Sciatic nerve (tissue), 2 donors: ENCODE results near the gene BCL3. TPM values are rescaled to one million over a fixed set of nuclear protein-coding genes. Genes with fewer than 3 reads are reported as not detected.
"Not testable (repeated sequence)": the region's sequence is repeated elsewhere in the genome, so short reads cannot be mapped to it uniquely, and the experiment has no call there.

Source experiments
- ATAC-seq: fragments of 200-7000 bp; cut with Tn5 transposase; one replicate; pipeline ENCODE4 v1.9.1; 2020; ENCODE audit warnings: mild to moderate bottlenecking, moderate library complexity
- DNase-seq: peaks from one replicate; pipeline ENCODE4 v3.0.0-alpha.2; 2020; ENCODE audit warnings: low spot score
- intact Hi-C: fragments of 100-400 bp; cut with DNase I; formaldehyde crosslinking; loops from one replicate; pipeline ENCODE4 v1.14.2; 2022
- total RNA-seq: library from RNA; stranded (reverse); fragmentation: NEBNext Ultra II Directional; extraction: Animal tissue kit (Norgen Biotek cat#: 25700); gene quantifications from one replicate; pipeline ENCODE4 v1.2.1, GENCODE V29; 2021
- donor health status: DM: no; HTN: no; CAD: no.
- donor health status: DM: no; HTN: no; CAD: no.

BCL3 gene
- total RNA-seq, 1 donor from 2014 or later: 117 TPM

- intact Hi-C loops: no loop called here
- ATAC-seq (no peak), DNase-seq (no peak)
Observed at GRCh38 chr19:44772959-44773358, 24.5 kb downstream of the BCL3 start.

DNA sequence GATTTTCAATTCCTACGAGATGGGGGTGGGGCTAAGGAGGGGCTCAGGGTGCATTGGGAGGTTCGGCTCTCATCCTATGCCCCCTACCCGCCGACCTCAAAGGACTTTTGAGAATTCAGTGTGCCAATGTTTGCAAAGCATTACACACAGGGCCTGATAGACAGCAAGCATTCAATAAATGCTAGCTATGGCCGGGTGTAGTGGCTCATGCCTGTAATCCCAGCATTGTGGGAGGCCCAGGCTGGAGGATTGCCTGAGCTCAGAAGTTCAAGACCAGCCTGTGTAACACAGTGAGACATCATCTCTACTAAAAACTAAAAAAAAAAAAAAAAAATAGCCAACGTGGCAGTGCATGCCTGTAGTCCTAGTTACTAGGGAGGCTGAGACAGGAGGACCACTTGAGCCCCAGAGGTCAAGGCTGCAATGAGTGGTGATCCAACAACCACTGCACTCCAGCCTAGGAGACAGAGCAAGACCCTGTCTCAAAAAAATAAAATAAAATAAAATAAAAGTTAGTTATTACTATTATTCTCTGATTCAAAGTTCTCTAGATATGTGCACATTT is 27.2 kb downstream of the BCL3 start:
- ATAC-seq: no peak
- DNase-seq: no peak
- intact Hi-C loops: no loop called here

DNA sequence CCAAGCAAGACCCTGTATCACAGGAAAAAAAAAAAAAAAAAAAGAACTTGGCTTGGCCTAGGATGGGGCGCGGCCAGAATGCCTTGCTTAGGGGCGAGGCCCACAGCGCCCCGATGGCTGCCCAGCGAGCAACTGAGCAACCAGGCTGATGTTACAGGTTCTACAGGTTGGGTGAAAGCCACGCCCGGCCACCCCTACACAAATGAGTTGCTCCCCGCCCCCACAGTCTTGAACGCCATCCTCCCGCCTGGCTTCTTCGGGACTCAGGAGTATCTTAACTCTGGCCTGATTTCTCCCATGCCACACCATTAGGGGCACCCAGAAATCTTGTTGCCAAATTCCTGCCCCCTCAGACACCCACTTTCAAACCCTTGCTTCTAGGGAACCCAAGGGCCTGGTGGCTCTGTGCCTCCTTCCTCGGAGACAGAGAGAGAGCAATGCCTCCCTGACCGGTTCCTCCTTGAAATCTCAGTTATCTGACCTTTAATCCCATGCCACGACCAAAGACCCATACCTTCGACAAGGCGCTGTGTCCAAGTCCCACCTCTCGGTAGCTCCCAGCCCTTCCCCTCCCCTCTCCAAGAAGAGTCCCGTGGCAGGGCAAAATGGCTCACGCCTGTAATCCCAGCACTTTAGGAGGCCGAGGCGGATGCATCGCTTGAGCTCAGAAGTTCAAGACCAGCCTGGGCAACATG is 28.0 kb downstream of the BCL3 start:
- intact Hi-C loops: no loop called here
- ATAC-seq (no peak), DNase-seq (no peak)

DNA sequence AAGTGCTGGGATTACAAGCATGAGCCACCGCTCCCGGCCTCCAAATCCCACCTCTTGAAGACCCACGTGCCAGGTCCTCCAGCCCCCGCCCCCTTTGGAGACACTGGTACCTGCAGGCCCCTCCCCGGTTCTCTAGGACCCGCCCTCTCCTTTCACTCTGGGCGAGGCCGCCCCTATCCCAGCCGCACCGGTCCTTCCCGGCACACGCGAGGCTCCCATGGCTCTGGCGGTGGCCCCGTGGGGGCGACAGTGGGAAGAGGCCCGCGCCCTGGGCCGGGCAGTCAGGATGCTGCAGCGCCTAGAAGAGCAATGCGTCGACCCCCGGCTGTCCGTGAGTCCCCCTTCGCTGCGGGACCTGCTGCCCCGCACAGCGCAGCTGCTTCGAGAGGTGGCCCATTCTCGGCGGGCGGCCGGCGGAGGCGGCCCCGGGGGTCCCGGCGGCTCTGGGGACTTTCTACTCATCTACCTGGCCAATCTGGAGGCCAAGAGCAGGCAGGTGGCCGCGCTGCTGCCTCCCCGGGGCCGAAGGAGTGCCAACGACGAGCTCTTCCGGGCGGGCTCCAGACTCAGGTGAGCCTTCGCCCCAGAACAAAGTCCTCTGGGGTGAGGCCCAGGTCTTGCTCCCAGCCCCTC is 29.3 kb downstream of the BCL3 start, which contains the start of gene CBLC:
Gene CBLC, plus strand, starts transcription at position 176 of the 633 bp plus-strand sequence. Its CDS starts 42 bp downstream, at position 218.
- DNase-seq (no peak), ATAC-seq (no peak)
- intact Hi-C loops: no loop called here

GRCh38 chr19:44779150-44779549 is 30.6 kb downstream of the BCL3 start:
- intact Hi-C loops: no loop called here
- ATAC-seq (no peak), DNase-seq (no peak)

- intact Hi-C loops: not testable (repeated sequence)
Observed at GRCh38 chr19:44781694-44782093, 33.2 kb downstream of the BCL3 start.

GRCh38 chr19:44782729-44783128 is 34.2 kb downstream of the BCL3 start:
- intact Hi-C loops: no loop called here
- ATAC-seq: no peak
- no peak for DNase-seq

More at GRCh38 chr19:44781694-44782093, 33.2 kb downstream of the BCL3 start:
- not testable (repeated sequence) for DNase-seq, ATAC-seq

DNA sequence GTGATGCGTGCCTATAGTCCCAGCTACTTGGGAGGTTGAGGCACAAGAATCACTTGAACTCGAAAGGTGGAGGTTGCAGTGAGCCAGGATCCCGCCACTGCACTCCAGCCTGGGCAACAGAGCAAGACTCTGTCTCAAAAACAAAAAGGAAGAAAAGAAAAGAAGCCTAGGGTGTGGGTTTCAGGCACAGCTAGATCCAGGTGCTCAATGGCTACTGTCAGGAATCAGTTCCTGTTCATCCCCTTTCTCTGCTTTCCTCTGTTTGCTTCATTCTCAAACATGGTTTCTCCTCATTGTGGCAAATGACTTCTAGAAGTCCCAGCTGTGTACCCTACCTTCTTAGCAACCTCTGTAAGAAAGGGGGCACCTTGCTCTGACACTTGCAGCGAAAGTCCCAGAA is 35.0 kb downstream of the BCL3 start:
- ATAC-seq (no peak), DNase-seq (no peak)
- intact Hi-C loops: no loop called here

DNA sequence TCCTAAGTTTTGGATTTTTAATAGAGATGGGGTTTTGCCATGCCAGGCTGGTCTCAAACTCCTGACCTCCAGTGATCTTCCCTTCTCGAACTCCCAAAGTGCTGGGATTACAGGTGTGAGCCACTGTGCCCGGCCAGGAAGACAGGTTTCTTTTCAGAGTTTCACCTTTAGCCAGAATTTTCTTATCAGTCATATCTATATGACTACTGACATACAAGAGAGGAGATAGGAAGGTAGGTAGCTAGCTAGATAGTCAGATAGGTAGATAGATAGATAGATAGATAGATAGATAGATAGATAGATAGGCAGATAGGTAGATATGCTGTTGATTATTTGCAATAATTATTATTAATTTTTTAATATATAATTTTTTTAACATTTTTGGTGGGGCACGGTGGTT is 36.8 kb downstream of the BCL3 start:
- no peak for ATAC-seq
- DNase-seq: no peak
- intact Hi-C loops: loop anchor here (5.0 kb wide), 1 partner anchor 57 kb away; no protein-coding TSS in a partner anchor

DNA sequence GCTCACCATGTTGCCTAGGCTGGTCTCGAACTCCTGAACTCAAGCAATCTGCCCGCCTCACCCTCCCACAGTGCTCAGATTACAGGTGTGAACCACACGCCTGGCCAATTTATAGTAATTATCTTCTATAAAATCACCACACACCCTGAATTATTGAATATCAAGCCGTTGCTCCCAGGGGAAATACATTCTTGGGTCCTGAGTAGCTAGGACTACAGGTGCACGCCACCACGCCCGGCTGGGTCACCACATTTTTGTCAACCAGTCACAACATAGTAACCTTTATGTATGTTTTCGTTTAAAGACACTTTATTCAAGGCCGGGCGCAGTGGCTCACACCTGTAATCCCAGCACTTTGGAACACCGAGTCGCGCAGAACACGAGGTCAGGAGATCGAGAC is 37.5 kb downstream of the BCL3 start:
- DNase-seq (no peak), ATAC-seq (no peak)
- intact Hi-C loops: loop anchor here (5.0 kb wide), 1 partner anchor 56 kb away; no protein-coding TSS in a partner anchor

DNA sequence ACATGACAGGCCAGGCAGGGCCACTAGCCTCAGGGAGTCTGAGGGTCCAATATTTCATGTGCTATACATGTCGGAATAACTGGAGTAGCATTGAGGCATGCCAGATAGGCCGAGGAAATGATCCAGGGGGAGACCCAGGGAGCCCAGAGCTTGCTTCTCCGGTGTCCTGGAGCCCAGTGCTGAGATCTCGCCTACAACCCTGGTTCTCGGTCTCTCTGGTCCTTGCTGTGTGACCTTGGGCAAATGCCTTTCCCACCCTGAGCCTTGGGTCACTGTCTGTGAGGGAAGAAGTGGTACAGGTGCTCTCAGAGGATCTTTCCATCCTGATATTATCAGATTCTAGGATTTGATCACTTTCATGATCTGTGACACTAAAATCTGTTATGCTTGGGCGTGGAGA is 40.5 kb downstream of the BCL3 start:
- intact Hi-C loops: loop anchor here (5.0 kb wide), 1 partner anchor 53 kb away; no protein-coding TSS in a partner anchor
- no peak for DNase-seq
- ATAC-seq: no peak

DNA sequence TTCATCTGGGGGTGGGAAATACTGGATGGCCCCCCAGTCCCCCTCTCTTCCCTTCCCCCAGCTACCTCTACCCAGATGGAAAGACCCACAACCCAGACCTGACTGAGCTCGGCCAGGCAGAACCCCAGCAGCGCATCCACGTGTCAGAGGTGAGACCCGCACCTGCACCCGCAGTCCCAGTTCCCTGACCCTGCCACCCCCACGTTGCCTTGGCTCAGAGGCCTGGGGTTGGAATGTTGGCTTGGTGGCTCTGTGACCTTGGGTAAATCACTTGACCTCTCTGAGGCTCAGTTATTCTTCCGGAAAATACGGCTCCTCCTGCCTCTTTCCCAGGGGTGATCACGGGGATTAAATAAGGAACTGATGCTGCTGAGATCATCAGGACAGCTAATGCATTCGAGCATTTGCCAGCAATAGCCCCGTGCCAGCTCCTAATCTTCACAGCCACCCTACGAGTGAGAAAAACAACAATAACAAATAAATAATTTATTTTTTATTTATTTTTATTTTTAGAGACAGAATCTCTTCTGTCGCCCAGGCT is 41.5 kb downstream of the BCL3 start:
- ATAC-seq: no peak
- DNase-seq: no peak
- intact Hi-C loops: loop anchor here (5.0 kb wide), 1 partner anchor 52 kb away; no protein-coding TSS in a partner anchor

GRCh38 chr19:44792281-44792680 is 43.8 kb downstream of the BCL3 start:
- ATAC-seq (no peak), DNase-seq (no peak)
- intact Hi-C loops: no loop called here

GRCh38 chr19:44794610-44795009 is 46.1 kb downstream of the BCL3 start:
- no peak for DNase-seq
- no peak for ATAC-seq
- intact Hi-C loops: no loop called here

- ATAC-seq: no peak
Observed at GRCh38 chr19:44795398-44795987, 47.0 kb downstream of the BCL3 start.

GRCh38 chr19:44796701-44797115 is 48.2 kb downstream of the BCL3 start:
- intact Hi-C loops: no loop called here

More at GRCh38 chr19:44795398-44795987, 47.0 kb downstream of the BCL3 start:
- no peak for DNase-seq
- intact Hi-C loops: no loop called here

GRCh38 chr19:44799627-44800346 is 51.3 kb downstream of the BCL3 start:
- ATAC-seq (peak; percentile 51), DNase-seq (no peak)
- intact Hi-C loops: loop anchor here (5.0 kb wide), 1 partner anchor 43 kb away; no protein-coding TSS in a partner anchor

More at GRCh38 chr19:44796701-44797115, 48.2 kb downstream of the BCL3 start:
- ATAC-seq (no peak), DNase-seq (no peak)

DNA sequence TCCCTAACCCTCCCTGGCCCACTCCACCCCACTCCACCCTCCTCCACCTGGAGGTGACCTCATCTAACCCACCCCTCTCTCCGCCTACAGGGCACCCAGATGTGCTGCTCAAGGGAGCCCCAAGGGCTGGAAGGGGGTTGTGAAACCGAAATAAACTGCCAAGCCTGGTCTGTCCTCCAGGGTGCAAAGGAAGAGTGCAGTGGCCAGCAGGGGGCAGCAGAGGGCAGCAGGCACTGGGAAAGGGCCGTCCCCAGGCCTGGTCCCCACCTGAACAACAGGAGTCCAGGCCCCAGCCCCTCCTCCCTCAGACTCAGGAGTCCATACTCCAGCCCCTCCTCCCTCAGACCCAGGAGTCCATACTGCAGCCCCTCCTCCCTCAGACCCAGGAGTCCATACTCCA is 52.0 kb downstream of the BCL3 start:
- ATAC-seq: peak; percentile 97
- peak; percentile 93 for DNase-seq
- intact Hi-C loops: loop anchor here (5.0 kb wide), 1 partner anchor 42 kb away; no protein-coding TSS in a partner anchor
